Measurements from ENCODE around the gene PDE4D.

PDE4D gene

DNA sequence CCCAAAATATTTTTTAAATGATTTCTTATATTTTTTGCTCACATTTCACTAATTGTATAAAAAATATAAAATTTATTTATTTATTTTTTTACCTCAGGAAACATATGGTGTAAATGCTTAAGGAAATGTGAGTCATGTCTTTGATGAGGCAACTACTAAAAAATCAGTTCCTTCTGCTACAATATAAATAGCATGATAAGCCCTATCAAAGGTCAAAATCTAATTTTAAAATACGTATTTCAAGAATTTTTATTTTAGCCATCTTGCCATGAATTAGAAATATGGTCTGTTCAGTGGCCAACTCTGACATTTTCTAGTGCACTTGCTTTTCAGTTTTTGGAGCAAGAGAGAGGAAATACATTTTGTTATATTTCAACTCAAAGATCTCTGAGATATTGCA lies 50.5 kb downstream of the PDE4D start:
- DNase-seq (ENCODE audit: low read depth, low spot score) = no peak
- H3K27ac ChIP-seq = no peak overlapping the region

- DNase-seq (ENCODE audit: low read depth, low spot score) = peak; percentile 44
- no peak overlapping the region for H3K27ac ChIP-seq
Measured at GRCh38 chr5:59840200-59840601, 53.3 kb downstream of the PDE4D start.

GRCh38 chr5:59838989-59839388 lies 54.5 kb downstream of the PDE4D start:
- no peak overlapping the region for H3K27ac ChIP-seq
- DNase-seq (ENCODE audit: low read depth, low spot score) = no peak

DNA sequence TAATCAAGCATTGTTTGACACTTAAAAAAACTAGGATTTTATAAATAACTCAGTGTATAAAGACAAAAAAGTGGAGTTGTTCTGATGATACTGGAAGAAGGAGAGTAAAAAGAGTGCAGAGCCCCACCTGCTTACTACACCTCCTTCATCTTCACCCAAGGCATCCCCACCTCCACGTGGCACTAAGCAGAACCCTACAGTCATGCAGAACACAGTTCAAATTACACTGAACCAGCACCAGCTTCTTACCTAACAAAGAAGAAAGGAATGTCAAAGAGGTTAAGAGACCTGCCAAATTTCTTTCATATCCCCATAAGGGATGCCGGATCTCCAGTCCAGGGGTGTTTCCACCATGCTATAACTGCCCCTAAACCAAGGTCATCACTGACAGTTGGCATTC lies 55.5 kb downstream of the PDE4D start:
- DNase-seq (ENCODE audit: low read depth, low spot score) = no peak
- H3K27ac ChIP-seq = no peak overlapping the region

DNA sequence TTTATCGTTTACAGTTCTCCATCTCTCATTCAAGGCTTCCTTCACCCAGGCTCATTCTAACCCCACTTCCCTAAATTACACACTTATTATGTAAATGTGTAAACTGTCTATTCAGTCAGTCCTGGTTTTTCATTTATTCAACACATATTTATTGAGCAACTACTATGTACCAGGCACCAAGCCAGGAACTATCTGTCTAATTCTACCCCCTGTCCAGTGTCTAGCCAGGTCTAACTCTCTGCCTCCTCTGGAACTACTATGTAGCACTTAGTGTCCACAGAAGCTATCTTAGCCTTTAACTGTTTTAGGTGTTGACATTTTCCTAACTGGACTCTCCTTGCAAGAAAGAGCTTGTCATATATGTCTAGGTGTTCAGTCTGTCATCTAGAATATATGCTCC lies 56.5 kb downstream of the PDE4D start:
- DNase-seq (ENCODE audit: low read depth, low spot score) = no peak
- no peak overlapping the region for H3K27ac ChIP-seq

DNA sequence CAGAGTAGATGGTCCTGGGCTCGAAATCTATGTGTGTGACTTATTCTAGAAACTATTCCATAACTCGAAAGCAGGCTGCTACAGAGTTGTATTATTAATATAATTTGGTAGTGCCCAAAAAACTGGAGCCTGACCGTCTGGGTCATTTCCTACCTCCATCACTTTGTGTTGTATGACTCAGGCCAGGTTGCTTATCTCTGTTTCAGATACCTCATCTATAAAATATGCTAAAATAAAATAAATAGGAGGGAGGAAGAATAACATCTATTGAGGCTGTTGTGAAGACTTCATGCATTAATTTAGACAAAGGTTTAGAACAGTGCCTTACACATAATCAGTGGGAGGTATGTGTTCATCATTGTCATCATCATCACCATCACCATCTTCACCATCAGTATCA lies 57.7 kb downstream of the PDE4D start:
- no peak overlapping the region for H3K27ac ChIP-seq
- no peak for DNase-seq (ENCODE audit: low read depth, low spot score)

DNA sequence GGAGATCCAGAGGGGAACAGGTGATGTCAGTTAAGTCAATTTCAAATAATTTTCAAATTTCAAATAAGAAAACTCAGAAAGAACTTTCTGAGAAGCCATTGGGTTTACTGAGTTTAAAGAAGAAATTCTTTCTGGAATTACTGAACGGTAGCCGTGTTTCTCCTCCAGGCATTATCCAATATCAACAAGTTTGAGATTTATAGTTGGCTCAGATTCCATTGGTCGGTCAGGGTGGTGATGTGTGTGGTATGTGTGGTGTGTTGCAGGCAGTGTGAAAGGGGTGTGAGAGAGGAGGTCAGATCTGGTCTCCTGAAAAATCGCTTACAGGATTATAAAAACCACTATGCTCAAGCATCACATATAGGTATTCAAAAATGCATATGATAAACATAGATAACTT lies 60.1 kb downstream of the PDE4D start:
- DNase-seq (ENCODE audit: low read depth, low spot score) = no peak
- H3K27ac ChIP-seq = no peak overlapping the region

- DNase-seq (ENCODE audit: low read depth, low spot score) = no peak
- no peak overlapping the region for H3K27ac ChIP-seq
Measured at GRCh38 chr5:59832577-59833301, 60.8 kb downstream of the PDE4D start.

- no peak for DNase-seq (ENCODE audit: low read depth, low spot score)
- H3K27ac ChIP-seq = no peak overlapping the region
Measured at GRCh38 chr5:59831326-59832010, 62.1 kb downstream of the PDE4D start.

- no peak overlapping the region for H3K27ac ChIP-seq
- DNase-seq (ENCODE audit: low read depth, low spot score) = no peak
Measured at GRCh38 chr5:59830536-59831200, 62.9 kb downstream of the PDE4D start.

- H3K27ac ChIP-seq = no peak overlapping the region
- no peak for DNase-seq (ENCODE audit: low read depth, low spot score)
Measured at GRCh38 chr5:59829922-59830321, 63.6 kb downstream of the PDE4D start.

DNA sequence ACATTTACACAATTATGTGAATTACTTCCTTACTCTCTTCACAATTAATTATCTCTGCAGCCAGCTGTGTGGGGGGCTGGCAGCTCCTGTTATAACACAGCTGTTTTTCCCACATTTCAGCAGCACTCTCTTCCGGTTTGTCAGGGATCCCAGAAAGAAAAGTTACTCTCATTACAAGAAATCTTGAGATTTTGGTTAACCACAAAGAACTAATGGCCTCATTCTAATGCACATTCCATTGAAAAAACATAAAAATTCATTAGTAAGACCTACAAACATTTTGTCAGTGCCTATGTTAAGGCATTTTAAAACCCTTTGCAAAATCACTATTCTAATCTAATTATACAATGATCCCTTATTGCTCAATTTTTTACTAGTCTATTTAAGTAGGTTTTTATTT lies 64.1 kb downstream of the PDE4D start:
- no peak overlapping the region for H3K27ac ChIP-seq
- DNase-seq (ENCODE audit: low read depth, low spot score) = no peak

- H3K27ac ChIP-seq = no peak overlapping the region
- DNase-seq (ENCODE audit: low read depth, low spot score) = no peak
Measured at GRCh38 chr5:59828623-59829022, 64.9 kb downstream of the PDE4D start.

DNA sequence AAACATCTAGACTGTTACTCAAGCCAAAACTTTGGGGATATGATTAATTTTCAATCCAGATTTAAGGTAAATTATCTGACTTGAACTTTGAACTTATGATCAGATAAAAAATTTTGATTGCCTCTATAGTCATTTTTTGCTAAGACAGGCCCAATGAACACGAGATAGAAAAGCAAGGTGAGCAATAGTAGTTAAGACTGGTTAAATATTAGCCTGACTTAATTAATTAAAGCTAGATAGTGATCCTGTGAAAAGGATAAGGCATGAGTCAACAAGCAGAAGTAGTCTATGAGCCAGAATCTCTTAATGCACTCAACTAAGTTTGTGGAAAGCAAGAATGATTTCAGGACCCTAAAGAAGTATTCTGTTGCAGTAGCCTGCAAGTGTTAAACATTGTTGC lies 66.5 kb downstream of the PDE4D start:
- no peak for DNase-seq (ENCODE audit: low read depth, low spot score)
- no peak overlapping the region for H3K27ac ChIP-seq

- no peak for DNase-seq (ENCODE audit: low read depth, low spot score)
- no peak overlapping the region for H3K27ac ChIP-seq
Measured at GRCh38 chr5:59823420-59823819, 70.1 kb downstream of the PDE4D start.

DNA sequence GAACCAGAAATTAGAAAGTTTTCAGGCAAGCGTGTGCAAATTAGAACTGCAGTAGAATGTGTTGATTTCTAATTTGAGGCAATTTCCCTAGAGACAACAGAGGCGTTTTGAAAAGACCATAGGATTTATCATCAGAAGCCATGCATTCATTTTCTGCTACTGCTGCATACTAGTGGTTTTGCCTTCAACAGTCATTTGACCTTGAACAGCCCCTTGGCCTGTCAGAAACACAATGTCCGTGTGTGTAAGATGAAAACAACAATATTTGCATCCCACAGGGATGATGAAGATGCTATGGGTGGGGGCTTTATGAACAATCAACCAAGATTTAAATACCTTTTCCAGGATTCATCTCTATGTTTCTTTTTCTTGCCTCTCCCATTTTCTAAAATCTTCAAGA lies 73.7 kb downstream of the PDE4D start:
- H3K27ac ChIP-seq = no peak overlapping the region
- no peak for DNase-seq (ENCODE audit: low read depth, low spot score)

DNA sequence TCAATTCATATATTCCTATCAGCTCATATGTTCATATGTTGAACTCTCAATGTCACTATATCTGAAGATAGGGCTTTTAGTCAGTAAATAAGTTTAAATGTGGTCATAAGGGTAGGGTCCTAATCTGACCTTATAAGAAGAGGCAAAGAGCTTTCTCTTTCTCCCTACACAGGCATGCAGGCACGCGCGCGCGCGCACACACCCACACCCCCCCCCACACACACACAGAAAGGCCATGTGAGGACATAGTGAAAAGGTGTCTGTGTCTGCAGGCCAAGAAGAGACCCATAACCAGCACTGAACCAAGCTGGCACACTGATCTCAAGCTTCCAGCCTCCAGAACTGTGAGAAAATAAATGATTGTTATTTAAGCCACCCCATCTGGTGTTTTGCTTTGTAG lies 76.0 kb downstream of the PDE4D start:
- no peak overlapping the region for H3K27ac ChIP-seq
- no peak for DNase-seq (ENCODE audit: low read depth, low spot score)

DNA sequence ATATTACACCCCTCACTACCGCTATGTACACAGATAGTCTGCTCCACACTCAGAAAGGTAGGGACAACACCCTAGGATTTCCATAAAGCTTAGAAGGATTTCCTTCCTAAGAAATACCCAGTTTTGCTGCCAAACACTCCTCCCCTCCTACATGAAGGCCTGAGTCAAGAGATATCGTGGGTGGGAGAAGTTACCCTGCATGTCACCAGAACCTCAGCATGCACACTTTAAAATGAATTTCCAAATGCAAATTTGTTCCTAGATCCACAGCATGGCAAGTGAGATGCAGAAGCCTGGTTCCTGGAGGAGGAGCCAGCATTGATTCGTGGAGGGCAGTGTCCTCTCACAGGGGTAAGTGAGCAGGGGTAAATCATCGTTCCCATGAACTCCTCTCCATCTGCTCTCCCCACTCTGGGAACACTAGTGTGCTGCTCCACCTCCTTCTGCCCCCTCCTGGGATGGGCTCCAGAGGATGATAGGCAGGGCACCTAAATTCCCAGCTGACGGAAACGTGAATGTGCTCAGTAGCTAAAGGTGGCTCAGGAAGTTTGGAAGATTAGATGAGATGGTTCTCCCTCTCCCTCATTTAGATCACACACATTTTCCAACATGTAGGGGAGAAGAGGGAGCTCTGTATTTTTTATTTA lies 76.7 kb downstream of the PDE4D start:
- no peak for DNase-seq (ENCODE audit: low read depth, low spot score)
- H3K27ac ChIP-seq = no peak overlapping the region

DNA sequence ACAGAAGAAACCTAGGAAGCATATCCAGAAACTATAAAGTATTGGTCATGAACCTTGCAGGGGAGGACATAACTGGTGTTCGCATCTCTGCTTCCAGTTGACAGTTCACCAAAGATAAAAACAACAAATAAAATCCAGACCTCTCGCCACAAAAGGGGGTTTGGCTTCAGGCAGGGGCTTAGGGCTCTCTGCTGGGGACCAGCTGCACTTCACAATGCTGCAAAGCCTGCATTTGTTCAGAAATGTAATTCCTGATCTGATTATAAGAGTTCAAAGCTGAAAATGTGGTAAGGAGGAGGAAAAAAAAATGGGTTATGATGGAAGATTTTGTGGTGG lies 79.0 kb downstream of the PDE4D start:
- no peak for DNase-seq (ENCODE audit: low read depth, low spot score)

GRCh38 chr5:59813761-59814536 lies 79.6 kb downstream of the PDE4D start:
- H3K27ac ChIP-seq = peak overlapping the region; percentile 30
- no peak for DNase-seq (ENCODE audit: low read depth, low spot score)

More for the DNA sequence above, 79.0 kb downstream of the PDE4D start:
- H3K27ac ChIP-seq = peak overlapping the region; percentile 30

All from epithelial cell of prostate (primary cell).